Fibroblast of lung (primary cell): ENCODE measurements around the gene KLK14.

Experiments
- CTCF ChIP-seq, 2 donors: IDR thresholded peaks in 1 of 2; conservative IDR thresholded peaks in 1 of 2; 1 replicate in 1 of 2; 2 replicates in 1 of 2; pipeline ENCODE4 v1.5.1; 2011 to 2012; ENCODE audit warnings: low read length in 2 of 2, control low read depth in 1 of 2, inconsistent platforms in 1 of 2, low read depth in 1 of 2, mild to moderate bottlenecking in 1 of 2
- EZH2 ChIP-seq: IDR thresholded peaks from 2 replicates; pipeline ENCODE4 v1.5.1; 2012; ENCODE audit warnings: low read length, control low read depth, mild to moderate bottlenecking; ENCODE audit errors: missing control alignments

GRCh38 chr19:51082611-51083010, at the start of gene KLK14:
- TF ChIP-seq CTCF (conservative IDR thresholded peaks at IDR 0.05 in 1 of 2, IDR thresholded peaks at IDR 0.05 in 1 of 2; ENCODE audit: low read depth in 1 of 2, low read length in 2 of 2) (no peak), EZH2 (no peak)
